BLaER1 treated with 17β-estradiol and CSF1 and Interleukin-3, amounts not matched to agents 10 nM and 100 nM (cell line): ENCODE measurements around the gene CCDC195.
"Not testable (repeated sequence)": the region's sequence is repeated elsewhere in the genome, so short reads cannot be mapped to it uniquely, and the experiment has no call there.

ENCODE experiments used
- H3K27ac ChIP-seq, 11 experiments: shearing (Covaris generic); formaldehyde crosslinking; 2 replicates each; pipeline ENCODE4 v1.8.1; 2022
- H3K27me3 ChIP-seq, 11 experiments: shearing (Covaris generic); formaldehyde crosslinking; 2 replicates each; pipeline ENCODE4 v1.8.1; 2022
- H3K36me3 ChIP-seq, 11 experiments: shearing (Covaris generic); formaldehyde crosslinking; 2 replicates each; pipeline ENCODE4 v1.8.1; 2022
- H3K4me1 ChIP-seq, 10 experiments: shearing (Covaris generic); formaldehyde crosslinking; 2 replicates each; pipeline ENCODE4 v1.8.1; 2022
- H3K4me2 ChIP-seq, 11 experiments: shearing (Covaris generic); formaldehyde crosslinking; 2 replicates each; pipeline ENCODE4 v1.8.1; 2022
- H3K4me3 ChIP-seq, 10 experiments: shearing (Covaris generic); formaldehyde crosslinking; 2 replicates each; pipeline ENCODE4 v1.8.1; 2022
- H3K9ac ChIP-seq, 11 experiments: shearing (Covaris generic); formaldehyde crosslinking; 2 replicates each; pipeline ENCODE4 v1.8.1; 2022
- H3K9me3 ChIP-seq, 11 experiments: shearing (Covaris generic); formaldehyde crosslinking; replicated peaks in 1 of 11; 2 replicates each; pipeline ENCODE4 v1.8.1; 2022
- H4K20me1 ChIP-seq, 11 experiments: shearing (Covaris generic); formaldehyde crosslinking; 2 replicates each; pipeline ENCODE4 v1.8.1; 2022
- Cebpa-rat ChIP-seq, 11 experiments: shearing (Covaris generic); IDR thresholded peaks; 2 replicates each; pipeline ENCODE4 v1.8.1; 2022

Gene CCDC195

GRCh38 chr2:224682134-224682533, 34.0 kb downstream of the CCDC195 start:
- H3K27ac ChIP-seq, result no peak overlapping the region
- no peak overlapping the region for H3K9ac ChIP-seq
- no peaks in the 10 kb centered on the region for H3K36me3 ChIP-seq
- no peak for TF ChIP-seq Cebpa-rat (IDR thresholded peaks at IDR 0.05)
- H3K9me3 ChIP-seq, result no peaks in the 10 kb centered on the region
- no peaks in the 10 kb centered on the region for H4K20me1 ChIP-seq
- H3K27me3 ChIP-seq, result no peaks in the 10 kb centered on the region
- H3K4me1 ChIP-seq, result peaks cover 0 to 5% (median 0%) of the 10 kb centered on the region in 10 experiments; a peak in 3 of 20 replicates
- H3K4me3 ChIP-seq, result no peak overlapping the region
- no peak overlapping the region for H3K4me2 ChIP-seq

- Histone ChIP-seq H3K9me3 (0 out of 22 replicates have a peak, but pooled peaks cover 0 to 6% (median 0%) of the 10 kb centered on the region in 11 experiments), H4K20me1 (no peaks in the 10 kb centered on the region), H3K36me3 (no peaks in the 10 kb centered on the region), H3K27ac (no peak overlapping the region), H3K4me2 (no peak overlapping the region), H3K4me1 (no peaks in the 10 kb centered on the region), H3K4me3 (no peak overlapping the region), H3K9ac (no peak overlapping the region), H3K27me3 (no peaks in the 10 kb centered on the region)
- no peak for TF ChIP-seq Cebpa-rat (IDR thresholded peaks at IDR 0.05)
Measured at GRCh38 chr2:224671731-224672130, 44.4 kb downstream of the CCDC195 start.

GRCh38 chr2:224670203-224670602, 46.0 kb downstream of the CCDC195 start:
- no peak overlapping the region for H3K27ac ChIP-seq
- H3K36me3 ChIP-seq, result no peaks in the 10 kb centered on the region
- no peak overlapping the region for H3K4me3 ChIP-seq
- peaks cover 0 to 6% (median 0%) of the 10 kb centered on the region in 11 experiments; a peak in 1 of 22 replicates for H3K9me3 ChIP-seq
- no peaks in the 10 kb centered on the region for H3K4me1 ChIP-seq
- no peak for TF ChIP-seq Cebpa-rat (IDR thresholded peaks at IDR 0.05)
- no peak overlapping the region for H3K4me2 ChIP-seq
- no peak overlapping the region for H3K9ac ChIP-seq
- H3K27me3 ChIP-seq, result no peaks in the 10 kb centered on the region
- H4K20me1 ChIP-seq, result no peaks in the 10 kb centered on the region

GRCh38 chr2:224669449-224669848, 46.7 kb downstream of the CCDC195 start:
- Histone ChIP-seq H4K20me1 (no peaks in the 10 kb centered on the region), H3K4me2 (no peak overlapping the region), H3K27ac (no peak overlapping the region), H3K27me3 (no peaks in the 10 kb centered on the region), H3K4me3 (no peak overlapping the region), H3K4me1 (no peaks in the 10 kb centered on the region), H3K9me3 (peaks cover 2 to 14% (median 5%) of the 10 kb centered on the region in 11 experiments; a peak in 18 of 22 replicates), H3K36me3 (no peaks in the 10 kb centered on the region), H3K9ac (no peak overlapping the region)
- no peak for TF ChIP-seq Cebpa-rat (IDR thresholded peaks at IDR 0.05)

GRCh38 chr2:224668123-224668909, 47.8 kb downstream of the CCDC195 start:
- Histone ChIP-seq H3K27me3 (no peaks in the 10 kb centered on the region), H3K9ac (no peak overlapping the region), H3K4me3 (no peak overlapping the region), H3K36me3 (no peaks in the 10 kb centered on the region), H4K20me1 (no peaks in the 10 kb centered on the region), H3K4me1 (no peaks in the 10 kb centered on the region), H3K9me3 (peaks cover 13 to 25% (median 16%) of the 10 kb centered on the region in 11 experiments), H3K27ac (no peak overlapping the region), H3K4me2 (no peak overlapping the region)
- no peak for TF ChIP-seq Cebpa-rat (IDR thresholded peaks at IDR 0.05)

GRCh38 chr2:224666951-224667553, 49.1 kb downstream of the CCDC195 start:
- Histone ChIP-seq H3K9me3 (peaks cover 26 to 35% (median 29%) of the 10 kb centered on the region in 11 experiments), H3K9ac (no peak overlapping the region), H3K4me2 (no peak overlapping the region), H3K27ac (no peak overlapping the region), H3K4me1 (no peaks in the 10 kb centered on the region), H4K20me1 (no peaks in the 10 kb centered on the region), H3K27me3 (no peaks in the 10 kb centered on the region), H3K4me3 (no peak overlapping the region), H3K36me3 (0 out of 22 replicates have a peak, but pooled peaks cover 0 to 3% (median 0%) of the 10 kb centered on the region in 11 experiments)
- peak in 1 of 11 experiments; percentile 35; a peak in 1 of 22 replicates for TF ChIP-seq Cebpa-rat (IDR thresholded peaks at IDR 0.05)

- not testable (repeated sequence) for H3K4me2 ChIP-seq, H3K4me1 ChIP-seq, H3K36me3 ChIP-seq, H3K4me3 ChIP-seq, H3K9ac ChIP-seq, H3K27me3 ChIP-seq, H4K20me1 ChIP-seq, H3K27ac ChIP-seq
- H3K9me3 ChIP-seq, result peaks cover 36 to 50% (median 40%) of the 10 kb centered on the region in 11 experiments
Measured at GRCh38 chr2:224663322-224663721, 52.8 kb downstream of the CCDC195 start.

- not testable (repeated sequence) for H4K20me1 ChIP-seq, H3K9ac ChIP-seq, H3K27me3 ChIP-seq, H3K4me1 ChIP-seq, H3K4me3 ChIP-seq, H3K36me3 ChIP-seq, H3K4me2 ChIP-seq, H3K27ac ChIP-seq
- H3K9me3 ChIP-seq, result peaks cover 36 to 54% (median 42%) of the 10 kb centered on the region in 11 experiments
Measured at GRCh38 chr2:224661708-224662107, 54.5 kb downstream of the CCDC195 start.

- Histone ChIP-seq H4K20me1 (no peaks in the 10 kb centered on the region), H3K4me2 (no peak overlapping the region), H3K27ac (no peak overlapping the region), H3K4me3 (no peak overlapping the region), H3K9ac (no peak overlapping the region), H3K27me3 (no peaks in the 10 kb centered on the region), H3K36me3 (0 out of 22 replicates have a peak, but pooled peaks cover 0 to 3% (median 0%) of the 10 kb centered on the region in 11 experiments), H3K9me3 (peaks cover 53 to 65% (median 60%) of the 10 kb centered on the region in 11 experiments), H3K4me1 (no peaks in the 10 kb centered on the region)
- no peak for TF ChIP-seq Cebpa-rat (IDR thresholded peaks at IDR 0.05)
Measured at GRCh38 chr2:224659714-224660113, 56.5 kb downstream of the CCDC195 start.
